PC-9 (cell line): ENCODE results near the gene HOXA11. TPM values are rescaled to one million over a fixed set of nuclear protein-coding genes. Genes with fewer than 3 reads are reported as not detected.

Experiments
- BruUV-seq: library from RNA; stranded (reverse); fragments of 400-500 nt; replicated peaks from 2 replicates; lab custom pipeline; 2021; lab: Mats Ljungman, UMichigan
- CTCF ChIA-PET: fragments of 300-600 bp; sonication (Branson Sonifier 250); formaldehyde crosslinking; loops from one replicate; lab custom pipeline; 2022; ENCODE audit warnings: antibody characterized with exemption; lab: Charles Lee
- POLR2A ChIA-PET: fragments of 300-600 bp; sonication (Branson Sonifier 250); formaldehyde crosslinking; loops from one replicate; lab custom pipeline; 2022; ENCODE audit warnings: antibody characterized with exemption; ENCODE audit not compliant: unreplicated experiment; lab: Charles Lee
- DNase-seq, 2 experiments: peaks; one replicate each; pipeline versions ENCODE4 v3.0.0 to v3.0.0-alpha.2; 2015 to 2022; ENCODE audit warnings: mixed read lengths in 1 of 2
- H2AFZ ChIP-seq: fragments of 200-600 bp; sonication (generic); 2 replicates; pipeline ENCODE4 v1.8.1; 2017; ENCODE audit warnings: antibody characterized with exemption
- H3F3A ChIP-seq: fragments of 200-600 bp; sonication (generic); 2 replicates; pipeline ENCODE4 v1.8.1; 2017; ENCODE audit warnings: antibody characterized with exemption, mild to moderate bottlenecking, low read depth; ENCODE audit not compliant: insufficient read depth
- H3K27ac ChIP-seq: fragments of 200-600 bp; sonication (generic); 2 replicates; pipeline ENCODE4 v1.6.1; 2016; ENCODE audit warnings: mixed run types
- H3K27me3 ChIP-seq: fragments of 200-600 bp; sonication (generic); 2 replicates; pipeline ENCODE4 v1.6.1; 2016; ENCODE audit warnings: low read depth, mixed run types; ENCODE audit not compliant: insufficient read depth
- H3K36me3 ChIP-seq: fragments of 200-600 bp; sonication (generic); 2 replicates; pipeline ENCODE4 v1.6.1; 2016; ENCODE audit warnings: low read depth, mixed run types
- H3K4me1 ChIP-seq: fragments of 200-600 bp; sonication (generic); replicated peaks from 2 replicates; pipeline ENCODE4 v1.6.1; 2016; ENCODE audit warnings: mixed run types; ENCODE audit not compliant: insufficient read depth
- H3K4me2 ChIP-seq: fragments of 200-600 bp; sonication (generic); 2 replicates; pipeline ENCODE4 v1.6.1; 2017; ENCODE audit warnings: mixed run types
- H3K4me3 ChIP-seq: fragments of 200-600 bp; sonication (generic); 2 replicates; pipeline ENCODE4 v1.6.1; 2016; ENCODE audit warnings: mixed run types
- H3K79me2 ChIP-seq: fragments of 200-600 bp; sonication (generic); 2 replicates; pipeline ENCODE4 v1.6.1; 2017; ENCODE audit warnings: low read depth, mixed run types
- H3K9me2 ChIP-seq: fragments of 200-600 bp; sonication (generic); 2 replicates; pipeline ENCODE4 v1.8.1; 2017; ENCODE audit warnings: mild to moderate bottlenecking; ENCODE audit not compliant: insufficient read depth
- H3K9me3 ChIP-seq: fragments of 200-600 bp; sonication (generic); 2 replicates; pipeline ENCODE4 v1.8.1; 2016; ENCODE audit warnings: low read depth; ENCODE audit not compliant: insufficient read depth
- H4K20me1 ChIP-seq: fragments of 200-600 bp; sonication (generic); 2 replicates; pipeline ENCODE4 v1.8.1; 2017; ENCODE audit not compliant: insufficient read depth
- CTCF ChIP-seq: fragments of 200-600 bp; sonication (generic); conservative IDR thresholded peaks from 2 replicates; pipeline ENCODE4 v1.6.1; 2017; ENCODE audit warnings: mixed run types, antibody characterized with exemption, mild to moderate bottlenecking, moderate library complexity
- EZH2 ChIP-seq: fragments of 200-600 bp; sonication (generic); IDR thresholded peaks from 2 replicates; pipeline ENCODE4 v1.8.0; 2017; ENCODE audit warnings: antibody characterized with exemption, low read depth
- intact Hi-C: fragments of 100-400 bp; cut with micrococcal nuclease; formaldehyde crosslinking; loops from one replicate; pipeline ENCODE4 v1.10.0; 2022; ENCODE audit not compliant: unreplicated experiment
- total RNA-seq: library from RNA; stranded (reverse); gene quantifications from 2 replicates; pipeline ENCODE4 v1.2.3, GENCODE V29; 2021

HOXA11 gene
- total RNA-seq, 1 experiment from 2014 or later: 0.26 TPM

GRCh38 chr7:27179503-27180430 is 5.3 kb downstream of the HOXA11 start:
- no peak overlapping the region for H3K4me3 ChIP-seq
- POLR2A ChIA-PET: no interaction called here
- peaks cover 9% of the 10 kb centered on the region for H3K4me1 ChIP-seq
- H3K36me3 ChIP-seq: no peaks in the 10 kb centered on the region
- no peaks in the 10 kb centered on the region for H3K9me3 ChIP-seq
- H3K27me3 ChIP-seq: no peaks in the 10 kb centered on the region
- H3K9me2 ChIP-seq: no peaks in the 10 kb centered on the region
- no TSS peak for BruUV-seq
- H3F3A ChIP-seq: peaks cover 12% of the 10 kb centered on the region; the same call in 1 of the 2 replicates
- H4K20me1 ChIP-seq: no peaks in the 10 kb centered on the region
- H3K4me2 ChIP-seq: peak overlapping the region; percentile 43; the same call in 1 of the 2 replicates
- peak in 1 of 2 experiments; percentile 62 for DNase-seq
- intact Hi-C loops: loop anchor here (5.0 kb wide), 1 partner anchor 1287 kb away; no protein-coding TSS in a partner anchor
- no peak overlapping the region for H3K27ac ChIP-seq
- no peak overlapping the region for H2AFZ ChIP-seq
- CTCF ChIA-PET: interaction anchor here (0.7 to 1.1 kb wide), 3 partner anchors 19 to 423 kb away, joined by 3 to 12 read pairs (median 3); no protein-coding TSS in a partner anchor
- TF ChIP-seq EZH2: no peak
- TF ChIP-seq CTCF: peak; percentile 96
- H3K79me2 ChIP-seq: no peaks in the 10 kb centered on the region

DNA sequence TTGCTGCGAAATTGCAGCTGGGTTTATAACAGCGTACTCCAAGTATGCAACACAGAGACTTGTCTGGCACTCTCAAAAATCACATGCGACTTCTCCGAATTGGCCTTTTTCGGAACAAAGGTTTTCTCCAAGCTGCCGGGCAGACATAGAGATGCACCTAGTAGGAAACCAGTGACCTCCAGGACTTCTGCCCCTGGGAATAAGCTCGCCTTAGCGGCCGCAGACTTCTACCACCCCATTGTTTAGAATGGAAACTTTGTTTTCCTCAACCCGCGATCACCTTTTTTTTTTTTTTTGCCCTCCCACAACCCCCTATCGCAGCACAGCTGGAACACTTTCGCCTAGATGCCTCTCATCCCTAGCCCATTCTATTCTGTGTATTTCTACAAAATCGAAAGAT is 6.0 kb downstream of the HOXA11 start:
- H3F3A ChIP-seq: peaks cover 12% of the 10 kb centered on the region; the same call in 1 of the 2 replicates
- H2AFZ ChIP-seq: no peak overlapping the region
- H3K9me3 ChIP-seq: no peaks in the 10 kb centered on the region
- DNase-seq: no peak
- intact Hi-C loops: no loop called here
- H4K20me1 ChIP-seq: no peaks in the 10 kb centered on the region
- CTCF ChIA-PET: interaction anchor here (0.5 to 1.1 kb wide), 4 partner anchors 18 to 807 kb away, joined by 3 to 12 read pairs (median 3); no protein-coding TSS in a partner anchor
- POLR2A ChIA-PET: no interaction called here
- H3K4me2 ChIP-seq: no peak overlapping the region
- peaks cover 7% of the 10 kb centered on the region for H3K4me1 ChIP-seq
- H3K9me2 ChIP-seq: no peaks in the 10 kb centered on the region
- H3K36me3 ChIP-seq: no peaks in the 10 kb centered on the region
- no peaks in the 10 kb centered on the region for H3K79me2 ChIP-seq
- no peak overlapping the region for H3K27ac ChIP-seq
- no peak overlapping the region for H3K4me3 ChIP-seq
- no peak for TF ChIP-seq EZH2
- TF ChIP-seq CTCF: no peak
- no TSS peak for BruUV-seq
- no peaks in the 10 kb centered on the region for H3K27me3 ChIP-seq

GRCh38 chr7:27178366-27178765 is 6.7 kb downstream of the HOXA11 start:
- H3K4me1 ChIP-seq: peaks cover 3% of the 10 kb centered on the region
- no peaks in the 10 kb centered on the region for H3K79me2 ChIP-seq
- peaks cover 12% of the 10 kb centered on the region; the same call in 1 of the 2 replicates for H3F3A ChIP-seq
- no peaks in the 10 kb centered on the region for H3K27me3 ChIP-seq
- H3K4me2 ChIP-seq: no peak overlapping the region
- no TSS peak for BruUV-seq
- H2AFZ ChIP-seq: no peak overlapping the region
- no peak overlapping the region for H3K4me3 ChIP-seq
- DNase-seq: no peak
- intact Hi-C loops: no loop called here
- ChIA-PET CTCF (interaction anchor here (0.5 to 0.7 kb wide), 2 partner anchors 113 to 806 kb away, joined by 3 read pairs; no protein-coding TSS in a partner anchor), POLR2A (no interaction called here)
- TF ChIP-seq EZH2: no peak
- TF ChIP-seq CTCF: no peak
- H3K9me3 ChIP-seq: no peaks in the 10 kb centered on the region
- H3K27ac ChIP-seq: no peak overlapping the region
- H3K36me3 ChIP-seq: no peaks in the 10 kb centered on the region
- no peaks in the 10 kb centered on the region for H4K20me1 ChIP-seq
- H3K9me2 ChIP-seq: no peaks in the 10 kb centered on the region
